PC-9 (cell line): ENCODE measurements around the gene HHIPL1. TPM values are rescaled to one million over a fixed set of nuclear protein-coding genes. Genes with fewer than 3 reads are reported as not detected.
A peak's percentile ranks its signal among the peaks of the same experiment; 100 is the strongest.

Source experiments
- BruUV-seq: library from RNA; stranded (reverse); fragments of 400-500 nt; replicated peaks from 2 replicates; lab custom pipeline; 2021; lab: Mats Ljungman, UMichigan
- CTCF ChIA-PET: fragments of 300-600 bp; sonication (Branson Sonifier 250); formaldehyde crosslinking; loops from one replicate; lab custom pipeline; 2022; ENCODE audit warnings: antibody characterized with exemption; lab: Charles Lee
- POLR2A ChIA-PET: fragments of 300-600 bp; sonication (Branson Sonifier 250); formaldehyde crosslinking; loops from one replicate; lab custom pipeline; 2022; ENCODE audit warnings: antibody characterized with exemption; ENCODE audit not compliant: unreplicated experiment; lab: Charles Lee
- DNase-seq, 2 experiments: peaks; one replicate each; pipeline versions ENCODE4 v3.0.0 to v3.0.0-alpha.2; 2015 to 2022; ENCODE audit warnings: mixed read lengths in 1 of 2
- H2AFZ ChIP-seq: fragments of 200-600 bp; sonication (generic); 2 replicates; pipeline ENCODE4 v1.8.1; 2017; ENCODE audit warnings: antibody characterized with exemption
- H3F3A ChIP-seq: fragments of 200-600 bp; sonication (generic); 2 replicates; pipeline ENCODE4 v1.8.1; 2017; ENCODE audit warnings: antibody characterized with exemption, mild to moderate bottlenecking, low read depth; ENCODE audit not compliant: insufficient read depth
- H3K27ac ChIP-seq: fragments of 200-600 bp; sonication (generic); 2 replicates; pipeline ENCODE4 v1.6.1; 2016; ENCODE audit warnings: mixed run types
- H3K27me3 ChIP-seq: fragments of 200-600 bp; sonication (generic); 2 replicates; pipeline ENCODE4 v1.6.1; 2016; ENCODE audit warnings: low read depth, mixed run types; ENCODE audit not compliant: insufficient read depth
- H3K36me3 ChIP-seq: fragments of 200-600 bp; sonication (generic); 2 replicates; pipeline ENCODE4 v1.6.1; 2016; ENCODE audit warnings: low read depth, mixed run types
- H3K4me1 ChIP-seq: fragments of 200-600 bp; sonication (generic); replicated peaks from 2 replicates; pipeline ENCODE4 v1.6.1; 2016; ENCODE audit warnings: mixed run types; ENCODE audit not compliant: insufficient read depth
- H3K4me2 ChIP-seq: fragments of 200-600 bp; sonication (generic); 2 replicates; pipeline ENCODE4 v1.6.1; 2017; ENCODE audit warnings: mixed run types
- H3K4me3 ChIP-seq: fragments of 200-600 bp; sonication (generic); 2 replicates; pipeline ENCODE4 v1.6.1; 2016; ENCODE audit warnings: mixed run types
- H3K79me2 ChIP-seq: fragments of 200-600 bp; sonication (generic); 2 replicates; pipeline ENCODE4 v1.6.1; 2017; ENCODE audit warnings: low read depth, mixed run types
- H3K9me2 ChIP-seq: fragments of 200-600 bp; sonication (generic); 2 replicates; pipeline ENCODE4 v1.8.1; 2017; ENCODE audit warnings: mild to moderate bottlenecking; ENCODE audit not compliant: insufficient read depth
- H3K9me3 ChIP-seq: fragments of 200-600 bp; sonication (generic); 2 replicates; pipeline ENCODE4 v1.8.1; 2016; ENCODE audit warnings: low read depth; ENCODE audit not compliant: insufficient read depth
- H4K20me1 ChIP-seq: fragments of 200-600 bp; sonication (generic); 2 replicates; pipeline ENCODE4 v1.8.1; 2017; ENCODE audit not compliant: insufficient read depth
- EZH2 ChIP-seq: fragments of 200-600 bp; sonication (generic); IDR thresholded peaks from 2 replicates; pipeline ENCODE4 v1.8.0; 2017; ENCODE audit warnings: antibody characterized with exemption, low read depth
- intact Hi-C: fragments of 100-400 bp; cut with micrococcal nuclease; formaldehyde crosslinking; loops from one replicate; pipeline ENCODE4 v1.10.0; 2022; ENCODE audit not compliant: unreplicated experiment
- total RNA-seq: library from RNA; stranded (reverse); gene quantifications from 2 replicates; pipeline ENCODE4 v1.2.3, GENCODE V29; 2021
- TF ChIP-seq, protein P1 (sequence below): fragments of 200-600 bp; sonication (generic); conservative IDR thresholded peaks from 2 replicates; pipeline ENCODE4 v1.6.1; 2017; ENCODE audit warnings: mixed run types, antibody characterized with exemption, mild to moderate bottlenecking, moderate library complexity

The HHIPL1 gene
- total RNA-seq, 1 experiment from 2014 or later: 0.28 TPM

DNA sequence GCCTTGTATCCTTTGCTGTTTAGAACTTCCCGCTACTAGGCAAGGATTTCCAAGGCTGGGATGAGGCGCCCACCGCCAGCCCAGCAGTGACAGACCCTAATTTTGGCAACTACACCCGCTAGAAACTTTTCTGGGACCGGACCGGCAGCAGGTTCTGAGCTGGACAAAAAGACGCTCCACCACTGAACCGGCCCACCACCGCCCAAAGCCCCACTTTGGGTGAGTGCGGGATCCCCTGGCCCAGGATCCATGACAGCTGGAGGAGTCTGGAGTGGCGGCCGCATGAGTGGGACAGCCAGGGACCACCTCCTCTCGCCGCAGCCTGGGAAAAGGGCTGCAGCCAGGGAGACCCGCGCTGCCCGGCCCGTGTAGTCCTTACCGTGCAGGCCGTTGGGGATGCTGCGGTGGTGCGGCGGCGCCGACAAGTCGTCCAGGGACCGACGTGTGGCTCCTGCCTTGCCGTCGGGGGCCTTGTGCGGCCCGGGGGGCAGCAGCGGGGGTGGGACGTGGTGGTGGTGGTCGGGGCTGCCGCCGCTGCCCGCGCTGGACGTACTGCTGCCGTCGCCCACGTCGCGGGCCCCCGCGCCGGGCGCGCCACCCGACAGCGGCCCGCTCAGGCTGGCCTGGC lies 42.0 kb upstream of the HHIPL1 start:
- DNase-seq: no peak
- Histone ChIP-seq H3K9me2 (no peaks in the 10 kb centered on the region), H3K36me3 (no peaks in the 10 kb centered on the region), H3K4me3 (peak overlapping the region; percentile 54), H3K4me1 (peaks cover 16% of the 10 kb centered on the region), H2AFZ (no peak overlapping the region), H3K27ac (no peak overlapping the region), H3F3A (no peaks in the 10 kb centered on the region), H3K79me2 (peaks cover 34% of the 10 kb centered on the region), H3K9me3 (no peaks in the 10 kb centered on the region), H4K20me1 (no peaks in the 10 kb centered on the region), H3K27me3 (no peaks in the 10 kb centered on the region), H3K4me2 (peak overlapping the region; percentile 75)
- no TSS peak for BruUV-seq
- ChIA-PET POLR2A (no interaction called here), CTCF (no interaction called here)
- intact Hi-C loops: no loop called here
- TF ChIP-seq, protein P1, sequence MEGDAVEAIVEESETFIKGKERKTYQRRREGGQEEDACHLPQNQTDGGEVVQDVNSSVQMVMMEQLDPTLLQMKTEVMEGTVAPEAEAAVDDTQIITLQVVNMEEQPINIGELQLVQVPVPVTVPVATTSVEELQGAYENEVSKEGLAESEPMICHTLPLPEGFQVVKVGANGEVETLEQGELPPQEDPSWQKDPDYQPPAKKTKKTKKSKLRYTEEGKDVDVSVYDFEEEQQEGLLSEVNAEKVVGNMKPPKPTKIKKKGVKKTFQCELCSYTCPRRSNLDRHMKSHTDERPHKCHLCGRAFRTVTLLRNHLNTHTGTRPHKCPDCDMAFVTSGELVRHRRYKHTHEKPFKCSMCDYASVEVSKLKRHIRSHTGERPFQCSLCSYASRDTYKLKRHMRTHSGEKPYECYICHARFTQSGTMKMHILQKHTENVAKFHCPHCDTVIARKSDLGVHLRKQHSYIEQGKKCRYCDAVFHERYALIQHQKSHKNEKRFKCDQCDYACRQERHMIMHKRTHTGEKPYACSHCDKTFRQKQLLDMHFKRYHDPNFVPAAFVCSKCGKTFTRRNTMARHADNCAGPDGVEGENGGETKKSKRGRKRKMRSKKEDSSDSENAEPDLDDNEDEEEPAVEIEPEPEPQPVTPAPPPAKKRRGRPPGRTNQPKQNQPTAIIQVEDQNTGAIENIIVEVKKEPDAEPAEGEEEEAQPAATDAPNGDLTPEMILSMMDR: no peak
- TF ChIP-seq EZH2: no peak

DNA sequence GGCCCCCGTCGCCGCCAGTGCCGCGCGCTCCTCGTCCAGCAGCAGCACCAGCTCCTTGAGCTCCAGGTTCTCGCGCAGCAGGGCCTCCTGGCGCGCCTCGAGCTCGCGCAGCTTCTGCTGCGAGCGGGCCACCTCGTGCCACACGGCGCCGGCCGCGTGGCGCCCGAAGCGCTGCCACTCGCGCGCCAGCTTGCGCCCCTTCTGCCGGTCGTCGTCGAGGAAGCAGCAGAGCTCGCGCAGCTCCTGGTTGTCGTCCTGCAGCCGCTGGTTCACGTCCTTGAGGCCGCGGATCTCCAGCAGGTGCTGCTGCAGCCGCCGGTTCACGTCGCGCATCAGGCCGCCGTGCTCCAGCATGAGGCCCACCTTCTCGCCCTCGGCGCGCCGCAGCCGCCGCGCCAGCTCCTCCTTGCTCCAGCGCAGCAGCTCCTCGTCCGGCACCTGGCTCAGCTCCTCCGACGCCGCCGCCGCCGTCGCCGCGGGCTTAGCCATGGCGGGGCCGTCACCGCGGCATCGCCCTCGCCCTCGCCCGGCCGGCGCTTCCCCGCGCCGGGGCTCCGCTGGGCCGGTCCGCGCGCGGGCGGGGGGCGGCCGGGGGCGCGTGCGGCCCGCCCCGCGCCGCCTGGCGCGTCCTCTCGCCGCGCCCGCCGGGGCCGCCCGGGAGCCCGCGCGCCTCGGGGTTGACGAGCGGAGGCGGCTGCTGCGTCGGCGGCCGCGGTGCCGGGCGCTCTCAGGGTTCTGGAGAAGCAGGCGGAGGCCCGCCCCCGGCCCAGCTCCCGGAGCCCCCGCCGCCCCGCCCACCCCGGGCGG lies 41.3 kb upstream of the HHIPL1 start, which contains the start of gene CCDC85C:
TSS of gene CCDC85C (minus strand) at position 737 of the 807 bp plus-strand sequence. CDS start at position 489, 248 bp downstream.
- no peak for DNase-seq
- no peaks in the 10 kb centered on the region for H3F3A ChIP-seq
- peak within 1 kb of the TSS; percentile 90 for H3K4me2 ChIP-seq
- peaks cover 34% of the 10 kb centered on the region for H3K79me2 ChIP-seq
- POLR2A ChIA-PET: interaction anchor here (0.6 to 0.7 kb wide), 2 partner anchors 81 to 310 kb away, joined by 3 to 5 read pairs; partner anchors contain the start of gene CYP46A1
- H3K4me3 ChIP-seq: peak within 1 kb of the TSS; percentile 71
- TF ChIP-seq EZH2: no peak
- TF ChIP-seq, protein P1: no peak
- no peaks in the 10 kb centered on the region for H4K20me1 ChIP-seq
- peaks cover 16% of the 10 kb centered on the region for H3K4me1 ChIP-seq
- H2AFZ ChIP-seq: peak within 1 kb of the TSS; percentile 91
- BruUV-seq: no TSS peak
- H3K27me3 ChIP-seq: no peaks in the 10 kb centered on the region
- peak within 1 kb of the TSS; percentile 50 for H3K27ac ChIP-seq
- H3K9me3 ChIP-seq: no peaks in the 10 kb centered on the region
- CTCF ChIA-PET: no interaction called here
- no peaks in the 10 kb centered on the region for H3K36me3 ChIP-seq
- intact Hi-C loops: loop anchor here (1.0 to 2.0 kb wide), 2 partner anchors 29 to 40 kb away; no protein-coding TSS in a partner anchor
- H3K9me2 ChIP-seq: no peaks in the 10 kb centered on the region

DNA sequence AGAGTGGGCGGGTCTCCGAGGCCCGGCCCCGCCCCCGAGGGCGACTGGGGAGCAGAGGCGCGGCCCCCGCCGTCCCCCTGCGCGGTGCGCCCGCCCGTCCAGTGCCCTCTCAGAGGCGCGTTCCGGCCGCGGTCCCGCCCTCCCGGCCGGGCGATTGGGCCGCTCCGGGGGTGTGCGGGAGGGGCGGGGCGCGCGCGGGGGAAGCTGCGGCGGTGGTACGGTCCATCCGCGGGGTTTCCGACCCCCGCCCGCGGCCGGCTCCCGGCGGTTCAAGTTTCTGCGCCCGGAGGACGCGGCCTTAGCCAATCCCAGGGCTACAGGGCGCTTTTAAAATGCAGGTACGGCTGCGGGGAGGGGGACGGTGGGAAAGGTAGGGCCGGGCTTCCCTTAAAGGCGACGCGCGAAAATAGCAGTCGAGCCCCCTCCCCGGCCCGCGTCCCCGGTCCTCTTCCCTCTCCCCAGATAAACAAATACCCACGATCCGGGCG lies 40.6 kb upstream of the HHIPL1 start:
- Histone ChIP-seq H3K9me2 (no peaks in the 10 kb centered on the region), H3K27me3 (no peaks in the 10 kb centered on the region), H4K20me1 (no peaks in the 10 kb centered on the region), H3K27ac (peak overlapping the region; percentile 50), H3K4me2 (peak overlapping the region; percentile 90), H3K4me3 (peak overlapping the region; percentile 71), H3F3A (no peaks in the 10 kb centered on the region), H3K9me3 (no peaks in the 10 kb centered on the region), H3K4me1 (peaks cover 16% of the 10 kb centered on the region), H2AFZ (peak overlapping the region; percentile 91), H3K36me3 (no peaks in the 10 kb centered on the region), H3K79me2 (peaks cover 34% of the 10 kb centered on the region)
- TF ChIP-seq, protein P1: no peak
- no peak for TF ChIP-seq EZH2
- no TSS peak for BruUV-seq
- ChIA-PET CTCF (interaction anchor here (0.7 kb wide), 1 partner anchor 80 kb away, joined by 3 read pairs; no protein-coding TSS in a partner anchor), POLR2A (interaction anchor here (0.6 to 0.7 kb wide), 2 partner anchors 80 to 310 kb away, joined by 3 to 5 read pairs; partner anchors contain the start of gene CYP46A1)
- intact Hi-C loops: loop anchor here (1.0 to 2.0 kb wide), 2 partner anchors 30 to 41 kb away; no protein-coding TSS in a partner anchor
- DNase-seq: peak; percentile 72 to 87
